Midbrain (tissue), 1 donor: ENCODE data around the gene LAMC1.

Experiments used
- DNase-seq: peaks from one replicate; lab custom pipeline; 2025; lab: John Stamatoyannopoulos, UW

The LAMC1 gene

GRCh38 chr1:183023146-183023600 lies at the start of gene LAMC1:
LAMC1 (plus strand) TSS chr1:183023420; CDS start chr1:183023717, 297 bp downstream.
- DNase-seq = peak; percentile 30

GRCh38 chr1:182974506-182975191 lies 48.6 kb upstream of the LAMC1 start:
- no peak for DNase-seq

- no peak for DNase-seq
Measured at GRCh38 chr1:182977480-182977879, 45.7 kb upstream of the LAMC1 start.

- DNase-seq = no peak
Measured at GRCh38 chr1:182978151-182978853, 44.9 kb upstream of the LAMC1 start.

- DNase-seq = no peak
Measured at GRCh38 chr1:182984138-182984537, 39.1 kb upstream of the LAMC1 start.

GRCh38 chr1:182984621-182985020 lies 38.6 kb upstream of the LAMC1 start:
- DNase-seq = no peak

- DNase-seq = no peak
Measured at GRCh38 chr1:182985876-182986275, 37.3 kb upstream of the LAMC1 start.

GRCh38 chr1:182990413-182991144 lies 32.6 kb upstream of the LAMC1 start:
- DNase-seq = no peak

- no peak for DNase-seq
Measured at GRCh38 chr1:182993746-182994145, 29.5 kb upstream of the LAMC1 start.

- DNase-seq = no peak
Measured at GRCh38 chr1:182995894-182996293, 27.3 kb upstream of the LAMC1 start.

- DNase-seq = no peak
Measured at GRCh38 chr1:182996816-182997215, 26.4 kb upstream of the LAMC1 start.

GRCh38 chr1:182998482-182998881 lies 24.7 kb upstream of the LAMC1 start:
- no peak for DNase-seq

- no peak for DNase-seq
Measured at GRCh38 chr1:183000167-183000962, 22.9 kb upstream of the LAMC1 start.

GRCh38 chr1:183002267-183002666 lies 21.0 kb upstream of the LAMC1 start:
- no peak for DNase-seq

- no peak for DNase-seq
Measured at GRCh38 chr1:183002797-183003196, 20.4 kb upstream of the LAMC1 start.

- no peak for DNase-seq
Measured at GRCh38 chr1:183003203-183003602, 20.0 kb upstream of the LAMC1 start.

- no peak for DNase-seq
Measured at GRCh38 chr1:183004141-183004540, 19.1 kb upstream of the LAMC1 start.

GRCh38 chr1:183011859-183012258 lies 11.4 kb upstream of the LAMC1 start:
- DNase-seq = no peak

GRCh38 chr1:183012301-183012994 lies 10.8 kb upstream of the LAMC1 start:
- no peak for DNase-seq

- DNase-seq = no peak
Measured at GRCh38 chr1:183019139-183019740, 4.0 kb upstream of the LAMC1 start.

GRCh38 chr1:183019860-183020259 lies 3.4 kb upstream of the LAMC1 start:
- DNase-seq = no peak
